Fibroblast of lung (primary cell): ENCODE measurements around the gene SYVN1. TPM values are rescaled to one million over a fixed set of nuclear protein-coding genes. Genes with fewer than 3 reads are reported as not detected.

Experiments
- DNase-seq, 2 donors: peaks; one replicate each; pipeline versions ENCODE4 v3.0.0 to v3.0.0-alpha.2; 2010; ENCODE audit warnings: low read depth in 2 of 2
- H2AFZ ChIP-seq: 2 replicates; pipeline ENCODE4 v1.5.1; 2012; ENCODE audit warnings: low read length, control low read depth, inconsistent platforms
- H3K27ac ChIP-seq: 2 replicates; pipeline ENCODE4 v1.5.1; 2011; ENCODE audit warnings: low read length, control low read depth; ENCODE audit not compliant: insufficient read depth
- H3K27me3 ChIP-seq: 2 replicates; pipeline ENCODE4 v1.5.1; 2011; ENCODE audit warnings: mild to moderate bottlenecking, low read length; ENCODE audit not compliant: control insufficient read depth, insufficient read depth
- H3K36me3 ChIP-seq: 2 replicates; pipeline ENCODE4 v1.5.1; 2011; ENCODE audit warnings: low read length; ENCODE audit not compliant: control insufficient read depth, insufficient read depth
- H3K4me1 ChIP-seq: 2 replicates; pipeline ENCODE4 v1.5.1; 2011; ENCODE audit warnings: low read length; ENCODE audit not compliant: control insufficient read depth, insufficient read depth; ENCODE audit errors: extremely low read depth
- H3K4me2 ChIP-seq: 2 replicates; pipeline ENCODE4 v1.5.1; 2011; ENCODE audit warnings: low read length, control low read depth; ENCODE audit not compliant: insufficient read depth; ENCODE audit errors: extremely low read depth
- H3K4me3 ChIP-seq, 4 experiments: fragments of 200-600 bp in 1 of 4; sonication (generic) in 1 of 4; replicated peaks in 1 of 4; 2 replicates each; pipeline ENCODE4 v1.5.1; 2011 to 2016; ENCODE audit warnings: low read length in 4 of 4, low read depth in 3 of 4, mild to moderate bottlenecking in 3 of 4, control low read depth in 2 of 4, inconsistent platforms in 1 of 4, mixed read lengths in 1 of 4; ENCODE audit not compliant: insufficient read depth in 1 of 4; ENCODE audit errors: control extremely low read depth in 1 of 4
- H3K79me2 ChIP-seq: 2 replicates; pipeline ENCODE4 v1.5.1; 2012; ENCODE audit warnings: mild to moderate bottlenecking, low read length, inconsistent platforms; ENCODE audit not compliant: control insufficient read depth, insufficient read depth
- H3K9ac ChIP-seq: 2 replicates; pipeline ENCODE4 v1.5.1; 2011; ENCODE audit warnings: mild to moderate bottlenecking, low read length, control low read depth; ENCODE audit not compliant: insufficient read depth
- H3K9me3 ChIP-seq: 2 replicates; pipeline ENCODE4 v1.5.1; 2012; ENCODE audit warnings: low read depth, low read length; ENCODE audit not compliant: control insufficient read depth, insufficient read depth
- H4K20me1 ChIP-seq: 2 replicates; pipeline ENCODE4 v1.5.1; 2011; ENCODE audit warnings: low read length; ENCODE audit not compliant: control insufficient read depth, insufficient read depth; ENCODE audit errors: extremely low read depth
- CTCF ChIP-seq, 2 donors: IDR thresholded peaks in 1 of 2; conservative IDR thresholded peaks in 1 of 2; 1 replicate in 1 of 2; 2 replicates in 1 of 2; pipeline ENCODE4 v1.5.1; 2011 to 2012; ENCODE audit warnings: low read length in 2 of 2, control low read depth in 1 of 2, inconsistent platforms in 1 of 2, low read depth in 1 of 2, mild to moderate bottlenecking in 1 of 2
- EZH2 ChIP-seq: IDR thresholded peaks from 2 replicates; pipeline ENCODE4 v1.5.1; 2012; ENCODE audit warnings: low read length, control low read depth, mild to moderate bottlenecking; ENCODE audit errors: missing control alignments
- polyA plus RNA-seq, 2 donors: library from polyadenylated mRNA; depleted of rRNA in 1 of 2; stranded (reverse) in 1 of 2; unstranded in 1 of 2; fragments of >200 nt; gene quantifications; 2 replicates each; pipeline ENCODE4 v1.2.1, GENCODE V29; 2011 to 2012; ENCODE audit warnings: missing spikeins in 1 of 2
- total RNA-seq: library from RNA; depleted of rRNA; stranded (reverse); fragments of >200 nt; gene quantifications from 2 replicates; pipeline ENCODE4 v1.2.1, GENCODE V29; 2014

Gene SYVN1
- total and polyA plus RNA-seq, 2 donors (not counting 1 experiment from before 2014, with no cell fraction given) = 15.5 to 25.2 TPM

- Histone ChIP-seq H3K36me3 (peaks cover 33% of the 10 kb centered on the region), H3K27me3 (no peaks in the 10 kb centered on the region), H4K20me1 (no peaks in the 10 kb centered on the region), H3K79me2 (peaks cover 25% of the 10 kb centered on the region), H3K4me3 (no peak overlapping the region), H3K4me1 (peaks cover 10% of the 10 kb centered on the region), H2AFZ (no peak overlapping the region), H3K27ac (no peak overlapping the region), H3K9ac (no peak overlapping the region), H3K4me2 (no peak overlapping the region), H3K9me3 (no peaks in the 10 kb centered on the region)
- TF ChIP-seq EZH2 (no peak), CTCF (conservative IDR thresholded peaks at IDR 0.05 in 1 of 2, IDR thresholded peaks at IDR 0.05 in 1 of 2; ENCODE audit: low read depth in 1 of 2, low read length in 2 of 2) (no peak)
- no peak for DNase-seq
Measured at GRCh38 chr11:65131895-65132237, 2.5 kb downstream of the SYVN1 start.

DNA sequence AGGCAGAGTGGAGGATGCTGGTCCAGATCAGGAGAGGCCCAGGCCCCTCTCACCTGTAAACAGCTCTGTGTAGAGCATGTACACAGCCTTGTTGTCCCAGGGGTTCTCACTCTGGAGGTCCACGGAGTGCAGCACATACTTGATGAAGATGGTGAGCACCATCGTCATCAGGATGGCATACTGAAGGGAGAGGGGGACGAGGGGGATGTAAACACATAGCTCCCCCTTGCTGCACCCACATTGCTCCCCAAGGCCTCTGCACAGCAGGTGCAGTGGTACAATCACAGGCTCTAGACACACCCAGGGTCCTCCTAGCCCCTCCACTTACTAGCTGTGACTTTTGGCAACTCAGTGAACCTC lies 2.9 kb downstream of the SYVN1 start:
- Histone ChIP-seq H4K20me1 (no peaks in the 10 kb centered on the region), H3K79me2 (peaks cover 25% of the 10 kb centered on the region), H3K27me3 (no peaks in the 10 kb centered on the region), H3K36me3 (peaks cover 36% of the 10 kb centered on the region), H3K9ac (no peak overlapping the region), H3K4me1 (peaks cover 10% of the 10 kb centered on the region), H3K9me3 (no peaks in the 10 kb centered on the region), H2AFZ (no peak overlapping the region), H3K27ac (no peak overlapping the region), H3K4me2 (no peak overlapping the region), H3K4me3 (no peak overlapping the region)
- TF ChIP-seq CTCF (conservative IDR thresholded peaks at IDR 0.05 in 1 of 2, IDR thresholded peaks at IDR 0.05 in 1 of 2; ENCODE audit: low read depth in 1 of 2, low read length in 2 of 2) (no peak), EZH2 (no peak)
- no peak for DNase-seq

DNA sequence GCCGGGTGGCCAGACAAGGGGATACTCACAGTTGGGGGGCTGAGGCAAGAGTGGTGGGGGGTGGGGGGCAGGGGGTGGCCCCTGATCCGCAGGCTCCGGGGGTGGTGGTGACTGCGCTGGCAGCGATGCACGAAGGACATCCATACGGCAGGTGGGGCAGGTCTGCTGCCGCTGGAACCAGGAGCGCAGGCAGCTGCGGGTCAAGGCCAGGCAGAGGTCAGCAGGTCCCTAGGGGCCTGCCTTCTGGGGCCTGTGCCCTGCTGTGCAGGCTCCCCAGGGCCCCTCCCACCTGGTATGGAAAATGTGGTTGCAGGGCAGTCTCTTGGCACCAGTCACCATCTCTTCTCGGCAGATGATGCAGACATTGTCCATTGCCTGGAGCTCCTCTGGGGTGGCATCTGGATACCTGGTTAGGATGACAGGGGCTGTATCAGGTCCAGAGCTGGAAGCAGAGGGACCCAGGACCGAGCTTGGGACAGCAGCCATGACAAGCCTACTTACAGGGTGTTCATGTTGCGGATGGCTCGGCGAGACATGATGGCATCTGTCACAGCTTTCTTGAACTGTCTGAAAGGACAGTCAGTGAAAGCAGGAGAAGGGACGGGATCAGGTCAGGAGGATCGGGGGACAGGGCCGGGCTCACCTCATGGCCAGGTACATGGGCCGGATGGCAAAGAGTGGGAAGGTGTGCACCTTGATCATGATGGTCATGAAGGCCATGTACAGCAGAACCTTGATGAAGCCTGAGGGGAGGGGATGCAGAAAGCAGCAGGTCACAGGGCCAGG lies 3.5 kb downstream of the SYVN1 start:
- no peaks in the 10 kb centered on the region for H3K9me3 ChIP-seq
- peaks cover 25% of the 10 kb centered on the region for H3K79me2 ChIP-seq
- no peaks in the 10 kb centered on the region for H4K20me1 ChIP-seq
- no peak overlapping the region for H3K4me3 ChIP-seq
- no peak overlapping the region for H3K27ac ChIP-seq
- DNase-seq = no peak
- no peak overlapping the region for H3K4me2 ChIP-seq
- H3K27me3 ChIP-seq = no peaks in the 10 kb centered on the region
- no peak overlapping the region for H3K9ac ChIP-seq
- H3K4me1 ChIP-seq = peaks cover 10% of the 10 kb centered on the region
- H3K36me3 ChIP-seq = peaks cover 38% of the 10 kb centered on the region
- H2AFZ ChIP-seq = no peak overlapping the region
- no peak for TF ChIP-seq CTCF (conservative IDR thresholded peaks at IDR 0.05 in 1 of 2, IDR thresholded peaks at IDR 0.05 in 1 of 2; ENCODE audit: low read depth in 1 of 2, low read length in 2 of 2)
- no peak for TF ChIP-seq EZH2
